Right ventricle myocardium inferior (tissue), 1 donor: ENCODE data around the gene PLOD1. TPM values are rescaled to one million over a fixed set of nuclear protein-coding genes. Genes with fewer than 3 reads are reported as not detected.
A peak's percentile ranks its signal among the peaks of the same experiment; 100 is the strongest.
"Not testable (repeated sequence)": the region's sequence is repeated elsewhere in the genome, so short reads cannot be mapped to it uniquely, and the experiment has no call there.

ENCODE experiments used
- ATAC-seq: fragments of 200-7000 bp; cut with Tn5 transposase; one replicate; pipeline ENCODE4 v1.9.1; 2020; ENCODE audit warnings: mild to moderate bottlenecking, moderate library complexity
- DNase-seq: peaks from one replicate; pipeline ENCODE4 v3.0.0; 2021; ENCODE audit errors: missing footprints
- intact Hi-C: fragments of 100-400 bp; cut with DNase I; formaldehyde crosslinking; loops from one replicate; pipeline ENCODE4 v1.11.0; 2022
- total RNA-seq: library from RNA; stranded (reverse); fragmentation: NEBNext Ultra II Directional; extraction: Animal tissue kit (Norgen Biotek cat#: 25700); gene quantifications from one replicate; pipeline ENCODE4 v1.2.1, GENCODE V29; 2021
- donor health status: DM: no; HTN: yes; CAD: no; lungs with severe emphysema.

PLOD1 gene
- total RNA-seq, 1 donor from 2014 or later, result 70.4 TPM

DNA sequence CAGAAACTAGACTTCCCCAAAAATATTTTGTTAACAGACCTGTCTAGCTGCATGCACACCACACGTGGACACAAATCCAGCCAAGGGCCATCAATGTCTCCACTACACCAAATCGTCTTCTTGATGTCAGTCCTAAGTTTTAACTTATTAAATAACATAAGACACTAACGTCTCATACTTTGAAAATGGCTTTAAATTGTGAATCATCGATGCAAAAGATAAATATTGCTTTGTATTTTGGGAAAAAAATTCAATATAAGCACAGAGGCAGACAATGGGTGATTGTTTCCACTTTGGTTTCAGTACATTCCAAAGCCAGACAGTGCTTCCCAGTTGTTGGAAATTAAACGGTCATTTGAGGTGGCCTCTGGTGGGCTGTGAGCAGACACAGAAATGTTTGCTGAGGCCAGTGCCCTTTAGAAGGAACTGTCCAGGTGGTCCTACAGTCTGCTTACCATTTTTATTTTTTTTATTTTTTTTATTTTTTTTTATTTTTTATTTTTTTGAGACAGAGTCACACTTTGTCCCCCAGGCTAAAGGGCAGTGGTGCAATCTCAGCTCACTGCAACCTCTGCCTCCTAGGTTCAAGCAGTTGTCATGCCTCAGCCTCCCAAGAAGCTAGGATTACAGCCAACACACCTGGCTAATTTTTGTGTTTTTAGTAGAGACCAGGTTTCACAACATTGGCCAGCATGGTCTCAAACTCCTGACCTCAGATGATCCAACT, 6.5 kb upstream of the PLOD1 start:
- ATAC-seq (no peak), DNase-seq (no peak)
- intact Hi-C loops, result no loop called here

DNA sequence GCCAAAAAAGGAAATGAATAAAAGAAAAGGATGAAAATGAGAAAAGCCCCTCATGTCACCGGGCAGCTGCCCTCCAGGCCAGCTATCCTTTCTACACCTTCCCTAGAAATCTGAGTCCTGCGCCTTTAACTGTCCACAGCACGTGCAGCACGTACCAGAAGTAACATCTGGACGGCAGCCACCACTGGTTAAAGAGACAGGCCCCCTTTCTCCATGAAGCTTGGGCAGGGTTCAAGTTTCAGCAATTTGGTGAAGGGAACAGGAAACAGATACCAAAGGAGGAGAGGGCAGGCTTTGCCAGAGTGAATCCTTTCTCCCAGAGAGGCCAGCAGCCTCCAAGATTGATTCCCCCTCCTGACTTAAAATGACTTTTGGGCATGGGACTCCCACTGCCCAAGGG, 4.7 kb upstream of the PLOD1 start:
- intact Hi-C loops, result no loop called here
- peak; percentile 41 for ATAC-seq

DNA sequence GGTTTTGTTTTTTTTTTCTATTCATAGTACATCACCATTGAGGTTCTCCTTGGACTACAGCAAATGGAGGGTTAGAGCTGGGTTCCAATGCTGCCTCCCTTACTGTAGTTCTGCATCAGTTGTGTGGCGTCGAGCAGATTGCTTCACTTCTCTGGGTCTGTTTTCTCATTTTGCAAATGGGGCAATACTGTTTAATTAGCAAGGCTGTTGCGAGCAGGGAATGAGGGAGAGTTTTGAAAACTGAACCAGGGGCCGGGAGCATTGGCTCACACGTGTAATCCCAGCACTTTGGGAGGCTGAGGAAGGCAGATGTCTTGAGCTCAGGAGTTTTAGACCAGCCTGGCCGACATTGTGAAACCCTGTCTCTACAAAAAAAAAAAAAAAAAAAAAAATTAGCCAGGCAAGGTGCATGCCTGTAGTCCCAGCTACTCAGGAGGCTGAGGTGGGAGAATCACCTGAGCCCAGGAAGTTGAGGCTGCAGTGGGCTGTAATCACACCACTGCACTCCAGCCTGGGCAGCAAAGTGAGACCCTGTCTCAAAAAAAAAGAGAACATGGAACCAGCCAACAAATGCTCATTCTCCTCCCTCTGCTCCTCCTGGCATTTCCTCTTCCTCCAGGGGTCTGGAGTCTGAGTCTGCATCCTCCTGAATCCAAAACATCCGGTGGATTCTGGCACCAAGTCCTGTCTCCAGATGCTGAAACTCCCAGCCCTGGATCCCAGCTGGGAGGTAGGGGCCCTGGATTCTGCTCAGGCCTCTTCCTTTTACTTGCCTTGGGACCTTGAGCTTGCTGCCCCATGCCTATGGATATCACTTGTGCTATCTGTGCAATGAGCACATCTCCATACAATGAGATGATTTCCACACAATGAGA, 3.7 kb upstream of the PLOD1 start:
- no peak for ATAC-seq
- no peak for DNase-seq
- intact Hi-C loops, result no loop called here

More for the DNA sequence above, 4.7 kb upstream of the PLOD1 start:
- peak; percentile 87 for DNase-seq

DNA sequence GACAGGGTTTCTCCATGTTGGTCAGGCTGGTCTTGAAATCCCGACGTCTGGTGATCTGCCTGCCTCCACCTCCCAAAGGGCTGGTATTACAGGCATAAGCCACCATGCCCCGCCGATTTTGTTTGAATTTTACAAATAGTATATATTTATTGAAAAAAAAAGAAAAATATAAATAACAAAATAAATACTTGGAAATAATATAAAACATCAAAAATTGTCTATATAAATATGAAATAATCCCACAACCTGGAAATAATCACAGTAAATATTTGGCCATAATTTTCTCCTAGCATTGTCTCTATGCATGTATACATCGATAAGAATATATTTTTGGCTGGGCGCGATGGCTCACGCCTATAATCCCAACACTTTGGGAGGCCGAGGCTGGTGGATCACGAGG, 2.7 kb upstream of the PLOD1 start:
- intact Hi-C loops, result no loop called here
- no peak for ATAC-seq

DNA sequence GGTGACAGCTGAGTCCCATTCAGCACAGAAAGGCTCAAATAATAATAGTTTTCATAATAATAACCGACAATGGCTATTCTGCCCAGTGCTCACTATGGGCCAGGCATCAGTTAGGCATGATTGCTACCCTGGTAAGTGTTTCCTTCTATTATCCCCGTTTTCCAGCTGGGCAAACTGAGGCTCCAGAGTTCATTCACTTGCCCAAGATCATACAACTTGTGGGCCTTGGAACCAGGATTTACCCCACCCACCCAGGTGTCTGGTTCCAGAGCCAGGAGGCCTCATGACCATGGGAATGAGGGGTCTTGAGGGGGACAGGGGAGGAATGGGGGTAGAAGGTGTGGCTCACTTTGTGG, 518 bp downstream of the PLOD1 start:
- intact Hi-C loops, result loop anchor here (2.0 kb wide), 1 partner anchor 44 kb away; no protein-coding TSS in a partner anchor
- DNase-seq (no peak), ATAC-seq (no peak)

More for the DNA sequence above, 2.7 kb upstream of the PLOD1 start:
- no peak for DNase-seq

DNA sequence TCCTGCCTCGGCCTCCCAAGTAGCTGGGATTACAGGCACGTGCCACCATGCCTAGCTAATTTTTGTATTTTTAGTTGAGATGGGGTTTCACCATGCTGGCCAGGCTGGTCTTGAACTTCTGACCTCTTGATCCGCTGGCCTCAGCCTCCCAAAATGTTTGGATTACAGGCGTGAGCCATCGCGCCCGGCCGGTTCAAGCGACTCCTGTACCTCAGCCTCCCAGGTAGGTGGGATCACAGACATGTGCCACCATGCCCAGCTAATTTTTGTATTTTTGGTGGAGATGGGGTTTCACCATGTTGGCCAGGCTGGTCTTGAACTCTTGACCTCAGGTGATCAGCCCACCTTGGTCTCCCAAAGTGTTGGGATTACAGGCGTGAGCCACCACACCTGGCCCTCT, 1.2 kb downstream of the PLOD1 start:
- not testable (repeated sequence) for DNase-seq, ATAC-seq
- intact Hi-C loops, result loop anchor here (2.0 kb wide), 1 partner anchor 43 kb away; no protein-coding TSS in a partner anchor

- peak; percentile 83 for ATAC-seq
- intact Hi-C loops, result no loop called here
- peak; percentile 87 for DNase-seq
Measured at GRCh38 chr1:11938722-11939526, 4.4 kb downstream of the PLOD1 start.

GRCh38 chr1:11939794-11940193, 5.3 kb downstream of the PLOD1 start:
- DNase-seq, ATAC-seq, intact Hi-C loops: not testable (repeated sequence)

- intact Hi-C loops, result no loop called here
- DNase-seq (peak; percentile 37), ATAC-seq (peak; percentile 26)
Measured at GRCh38 chr1:11940260-11940921, 5.9 kb downstream of the PLOD1 start.

DNA sequence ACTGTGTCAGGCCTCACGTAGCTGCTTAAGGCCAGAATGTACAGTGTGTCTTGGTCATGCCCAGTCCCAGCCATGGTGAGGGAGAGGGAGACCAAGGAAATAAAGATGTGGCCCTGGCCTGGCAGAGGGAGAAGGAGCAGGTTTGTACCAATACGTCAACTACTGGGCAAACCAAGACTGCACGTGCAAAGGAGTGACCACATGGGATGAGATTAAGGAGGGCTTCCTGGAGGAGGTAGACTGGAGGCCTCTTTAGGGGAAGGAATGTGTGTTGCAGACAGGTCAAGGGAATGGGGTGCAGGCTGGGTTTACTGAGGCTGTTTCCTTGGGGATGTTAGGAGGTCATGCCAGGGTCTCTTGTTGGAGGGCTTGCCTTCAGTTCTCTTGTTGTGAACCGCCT, 7.8 kb downstream of the PLOD1 start:
- no peak for ATAC-seq
- intact Hi-C loops, result no loop called here

DNA sequence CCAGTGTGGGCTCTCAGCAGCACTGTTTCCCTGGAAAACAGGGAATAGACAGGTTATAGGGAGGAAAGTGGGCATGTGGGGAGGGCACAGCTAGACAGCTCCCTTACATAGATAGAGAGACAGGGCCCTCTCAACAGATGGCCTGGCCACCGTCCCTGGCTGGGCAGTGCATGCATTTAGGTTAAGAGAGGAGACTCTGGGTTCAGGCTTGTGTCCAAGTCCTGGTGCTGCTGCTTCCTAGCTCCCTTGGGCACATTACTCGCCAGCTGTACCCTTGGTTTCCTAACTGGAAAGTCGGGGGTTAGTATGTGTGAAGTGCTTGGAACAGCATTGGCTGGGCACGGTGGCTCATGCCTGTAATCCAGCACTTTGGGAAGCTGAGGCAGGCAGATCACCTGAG, 9.1 kb downstream of the PLOD1 start:
- no peak for ATAC-seq
- intact Hi-C loops, result no loop called here
- DNase-seq, result peak; percentile 57

More for the DNA sequence above, 7.8 kb downstream of the PLOD1 start:
- no peak for DNase-seq

DNA sequence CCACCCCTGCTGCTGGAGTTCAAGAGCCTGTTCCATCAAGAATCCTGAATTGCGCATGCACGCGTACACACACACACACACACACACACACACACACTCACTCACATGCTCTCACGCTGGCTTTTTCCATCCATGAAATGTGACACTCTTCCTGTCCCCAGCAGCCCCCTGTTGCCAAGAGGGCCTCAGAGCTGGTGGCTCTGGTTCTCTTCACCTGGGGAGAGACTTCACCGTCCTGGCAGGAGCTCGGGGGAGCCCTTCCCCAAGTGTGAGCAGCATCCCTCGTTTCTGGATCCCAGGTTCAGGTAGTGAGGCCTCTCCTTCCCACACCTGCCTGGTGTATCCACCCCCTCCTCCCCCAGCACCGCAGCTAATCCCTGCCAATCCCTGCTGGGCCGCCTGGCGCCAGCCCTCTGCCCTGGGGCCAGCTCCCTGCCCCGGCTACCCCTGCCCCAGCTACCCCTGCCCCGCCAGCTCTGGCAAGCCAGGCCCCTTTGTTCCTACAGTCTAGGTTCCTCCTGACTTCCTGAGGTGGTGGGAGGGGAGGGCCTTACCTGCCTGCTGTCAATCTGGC, 9.9 kb downstream of the PLOD1 start:
- DNase-seq (no peak), ATAC-seq (no peak)
- intact Hi-C loops, result no loop called here

GRCh38 chr1:11946647-11947046, 12.1 kb downstream of the PLOD1 start:
- intact Hi-C loops, result no loop called here
- ATAC-seq (no peak), DNase-seq (no peak)

DNA sequence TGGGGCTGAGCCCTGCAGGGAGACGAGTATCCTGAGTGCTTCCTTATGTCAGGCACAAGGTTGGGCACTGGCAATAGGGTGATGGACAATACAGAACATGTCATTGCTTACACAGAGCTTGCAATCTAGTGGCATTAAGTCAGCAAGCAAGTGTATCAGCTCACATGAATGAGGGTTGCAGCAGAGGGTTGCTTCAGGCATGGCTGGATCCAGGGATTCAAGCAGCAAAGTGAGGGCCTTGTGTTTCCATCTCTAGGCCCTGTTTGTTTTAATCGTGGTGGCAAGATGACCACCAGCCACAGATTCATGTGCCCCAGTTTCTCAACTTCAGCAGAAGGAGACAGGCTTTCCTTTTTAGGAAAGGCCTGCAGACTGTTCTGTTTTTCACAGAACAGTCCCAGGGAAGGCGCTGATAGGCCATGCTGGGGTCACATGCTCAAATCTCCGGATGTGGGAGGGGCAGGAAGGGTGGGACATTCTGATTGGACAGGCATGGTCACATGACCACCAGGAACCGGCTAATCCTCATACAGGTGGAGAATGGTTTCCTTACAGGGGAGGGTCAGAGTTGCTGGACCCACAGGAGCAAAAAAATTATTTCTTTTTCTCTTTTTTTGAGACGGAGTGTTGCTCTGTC, 14.4 kb downstream of the PLOD1 start:
- ATAC-seq (no peak), DNase-seq (no peak)
- intact Hi-C loops, result no loop called here

- intact Hi-C loops, result no loop called here
- peak; percentile 52 for DNase-seq
- ATAC-seq, result no peak
Measured at GRCh38 chr1:11951901-11952300, 17.4 kb downstream of the PLOD1 start.

DNA sequence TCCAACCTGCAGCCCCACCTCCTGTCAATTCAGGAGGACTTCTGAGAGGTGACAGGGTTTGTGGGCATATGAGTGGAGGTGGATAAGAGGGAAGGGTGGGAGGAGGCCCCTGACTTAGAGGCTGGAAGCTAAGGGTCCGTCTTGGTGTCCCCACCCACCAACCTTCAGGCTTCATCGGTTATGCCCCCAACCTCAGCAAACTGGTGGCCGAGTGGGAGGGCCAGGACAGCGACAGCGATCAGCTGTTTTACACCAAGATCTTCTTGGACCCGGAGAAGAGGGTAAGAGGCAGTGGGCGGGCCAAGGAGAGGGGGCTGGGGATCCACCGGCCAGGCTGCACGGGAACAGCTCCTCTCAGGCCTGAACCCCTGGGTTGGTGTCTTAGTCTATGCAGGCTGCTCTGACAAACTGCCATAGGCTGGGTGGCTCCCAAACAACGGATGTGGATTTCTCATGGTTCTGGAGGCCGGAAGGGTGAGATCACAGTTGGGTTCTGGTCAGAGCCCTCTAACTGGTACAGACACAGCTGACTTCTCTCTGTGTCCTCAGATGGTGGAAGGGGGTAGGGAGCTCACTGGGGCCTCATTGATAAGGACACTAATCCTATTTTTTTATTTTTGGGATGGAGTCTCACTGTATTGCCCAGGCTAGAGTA, 18.1 kb downstream of the PLOD1 start:
- intact Hi-C loops, result no loop called here
- DNase-seq (no peak), ATAC-seq (peak; percentile 12)

DNA sequence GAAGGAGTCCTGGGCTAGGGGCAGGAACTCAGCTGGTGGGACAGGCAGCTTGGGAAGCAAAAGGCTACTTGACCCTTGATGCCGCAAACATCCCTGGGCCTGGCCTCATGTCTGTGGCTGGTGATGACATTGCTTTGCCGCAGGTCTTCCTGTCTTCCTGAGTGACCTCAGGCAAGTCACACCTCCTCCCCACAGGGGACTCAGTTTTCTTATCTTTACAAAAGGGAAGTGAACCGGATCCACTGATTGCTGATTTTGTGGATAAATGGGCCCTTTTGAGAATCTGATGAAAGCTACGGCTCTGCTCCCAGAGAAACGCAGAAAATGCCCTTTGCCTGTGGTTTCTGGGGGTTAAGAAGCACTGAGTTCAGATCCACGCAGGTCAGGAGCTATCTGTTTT, 20.7 kb downstream of the PLOD1 start:
- DNase-seq (peak; percentile 61), ATAC-seq (no peak)
- intact Hi-C loops, result no loop called here
